Muscle of arm (tissue), 12 donors: ENCODE results near the gene CACNB1. TPM values are rescaled to one million over a fixed set of nuclear protein-coding genes. Genes with fewer than 3 reads are reported as not detected.

Experiments
- DNase-seq: peaks from one replicate; pipeline ENCODE4 v3.0.0-alpha.2; 2013
- polyA plus RNA-seq, 12 donors: library from polyadenylated mRNA; unstranded; fragments of 120-200 nt; gene quantifications; one replicate each; pipeline ENCODE4 v1.2.1, GENCODE V29; 2013; ENCODE audit not compliant: insufficient read length in 12 of 12

CACNB1 gene
- polyA plus RNA-seq, 12 donors: 97.2 to 262 (median 162) TPM; not detected in 1

GRCh38 chr17:39229274-39229913 is 31.9 kb upstream of the CACNB1 start:
- DNase-seq: no peak

DNA sequence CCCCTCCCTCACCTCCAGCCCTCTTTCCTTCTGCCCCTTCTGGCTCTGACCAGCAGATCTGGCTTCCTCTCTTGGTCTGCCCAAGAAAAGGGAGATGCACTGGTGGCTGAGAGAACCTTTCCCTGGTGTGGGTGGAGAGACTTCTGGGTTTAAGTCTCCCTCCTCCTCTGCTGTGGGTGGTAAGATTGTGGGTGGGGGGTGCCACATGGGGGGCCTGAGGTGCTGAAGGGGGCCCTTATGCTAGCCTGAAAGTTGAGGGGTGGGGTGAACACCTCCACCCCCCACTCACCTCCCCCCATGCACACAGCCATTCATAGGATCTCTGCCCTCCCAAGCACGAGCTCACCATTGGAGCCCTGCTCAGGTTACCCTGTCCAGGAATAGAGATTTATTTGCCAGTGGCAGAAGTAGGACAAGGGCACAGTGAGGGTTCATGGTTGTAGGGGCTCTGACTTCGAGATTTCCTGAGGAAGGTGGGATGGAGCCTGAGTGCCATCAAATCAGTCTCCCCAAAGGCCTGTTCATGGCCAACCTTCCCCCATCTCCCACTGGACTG is 30.0 kb upstream of the CACNB1 start:
- DNase-seq: no peak

DNA sequence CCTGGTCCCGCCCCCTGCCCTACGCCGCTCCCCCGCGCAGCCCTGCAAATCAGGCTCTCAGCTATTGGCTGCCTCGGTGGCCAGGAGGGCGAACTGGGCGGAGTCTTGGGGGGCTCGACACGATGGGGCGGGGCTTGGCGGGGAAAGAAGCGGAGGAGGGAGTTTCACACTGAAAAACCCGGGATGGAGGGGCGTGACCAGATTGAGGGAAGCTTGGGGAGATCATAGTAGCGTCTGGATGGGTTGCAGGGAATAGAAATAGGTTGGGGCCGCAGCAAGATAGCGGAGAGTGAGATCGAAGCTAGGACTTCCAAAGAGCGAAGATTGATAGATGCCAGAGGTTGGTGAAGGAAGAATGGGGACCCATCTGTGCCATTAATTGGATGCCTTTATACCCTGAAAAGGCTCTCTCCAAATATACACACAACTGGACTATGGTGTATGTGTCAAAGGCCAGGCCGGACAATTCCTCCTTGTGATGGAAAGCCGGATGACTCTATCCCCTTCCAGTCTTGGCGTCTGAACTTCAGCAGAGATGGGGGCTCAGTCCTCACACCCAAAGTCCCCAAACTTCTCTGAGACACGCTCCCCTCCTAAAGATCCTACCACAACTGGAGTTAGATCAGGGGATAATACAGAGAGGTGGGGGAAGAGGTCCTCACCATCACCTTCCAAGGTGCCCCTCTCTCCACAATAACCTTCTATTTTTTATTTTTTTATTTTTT is 28.7 kb upstream of the CACNB1 start:
- DNase-seq: peak; percentile 70

DNA sequence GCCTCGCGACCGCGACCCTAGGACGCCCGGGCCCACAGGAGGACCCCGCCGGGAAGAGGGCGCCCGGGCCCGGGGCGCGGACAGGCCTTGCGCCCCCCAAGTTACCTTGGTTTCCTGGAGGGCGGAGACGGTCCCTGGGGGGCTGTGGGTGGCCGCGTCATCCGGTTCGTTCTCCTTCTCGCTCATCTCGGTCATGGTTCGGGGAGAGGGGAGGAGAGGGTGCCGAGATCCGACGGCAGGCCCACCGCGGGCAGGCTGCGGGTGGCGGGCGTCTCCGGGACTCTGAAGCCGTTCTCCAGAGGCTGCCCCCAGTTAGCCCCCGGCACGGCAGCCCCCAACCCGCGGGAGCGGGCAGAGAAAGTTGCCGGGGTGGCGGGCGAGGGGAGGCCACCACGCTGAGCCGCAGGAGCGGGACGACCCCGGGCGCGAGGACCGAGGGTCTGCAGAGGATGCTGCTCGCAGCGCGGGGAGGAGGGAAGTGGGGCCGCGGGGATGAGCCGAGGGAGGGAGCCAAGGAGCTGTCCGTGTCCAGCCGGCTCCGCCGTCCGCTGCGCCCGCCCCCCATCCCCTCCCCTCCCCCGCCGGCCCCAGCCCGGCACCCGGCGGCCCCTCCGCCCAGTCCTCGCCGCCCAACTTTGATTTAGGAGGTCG is 28.0 kb upstream of the CACNB1 start, which contains the start of gene STAC2:
Gene STAC2 (minus strand): TSS at position 638 of the 651 bp plus-strand sequence. CDS start 443 bp downstream, at position 195.
- DNase-seq: no peak

GRCh38 chr17:39224778-39225307 is 27.4 kb upstream of the CACNB1 start:
- no peak for DNase-seq

GRCh38 chr17:39223907-39224777 is 26.7 kb upstream of the CACNB1 start:
- no peak for DNase-seq

DNA sequence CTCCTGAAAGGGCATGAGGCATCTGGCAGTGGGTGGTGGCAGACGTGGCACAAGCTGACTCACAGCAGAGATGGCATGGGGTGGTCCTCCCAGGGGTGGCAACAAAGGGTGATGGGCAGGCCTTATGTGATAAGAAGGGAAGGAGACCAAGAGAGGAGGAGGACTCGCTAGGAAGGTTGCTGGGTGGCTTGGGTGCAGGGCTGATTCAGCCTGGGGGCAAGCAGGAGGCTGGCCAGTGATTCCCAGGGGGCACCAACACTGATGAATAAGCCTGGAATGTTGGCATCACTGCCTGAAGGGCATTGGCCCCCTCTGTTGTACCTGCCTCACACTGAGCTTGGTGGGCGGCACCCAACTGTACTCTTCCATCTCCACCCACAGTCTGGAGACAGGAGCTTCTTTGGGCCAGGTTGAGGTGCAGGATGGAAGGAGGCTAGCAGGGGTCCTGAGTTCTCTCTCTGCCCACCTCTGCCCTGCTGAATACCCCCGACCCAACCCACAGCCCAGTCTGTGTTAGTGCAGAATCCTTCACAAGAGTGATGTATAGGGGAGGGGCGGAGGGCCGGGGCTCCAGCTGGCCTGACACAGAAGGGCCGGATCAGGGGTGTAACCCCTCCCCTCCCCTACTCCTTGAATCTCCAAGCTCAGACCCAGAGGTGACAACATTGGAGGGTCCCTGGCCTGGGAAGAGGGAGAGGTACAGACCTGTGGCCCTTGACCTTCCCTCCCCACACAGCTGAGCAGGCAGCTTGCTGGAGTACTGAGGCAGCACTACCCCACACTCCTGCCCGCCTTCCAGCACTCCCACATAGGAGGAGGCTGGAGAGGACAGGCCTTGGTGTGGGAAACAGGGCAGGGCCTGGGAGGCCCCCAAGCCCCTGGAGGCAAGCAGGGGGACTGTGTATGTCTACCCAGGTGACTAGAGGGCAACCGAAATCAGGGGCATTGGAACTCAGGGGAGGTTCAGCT is 25.7 kb upstream of the CACNB1 start:
- DNase-seq: no peak

- no peak for DNase-seq
These were observed 24.7 kb upstream of the CACNB1 start for GRCh38 chr17:39222151-39222550.

DNA sequence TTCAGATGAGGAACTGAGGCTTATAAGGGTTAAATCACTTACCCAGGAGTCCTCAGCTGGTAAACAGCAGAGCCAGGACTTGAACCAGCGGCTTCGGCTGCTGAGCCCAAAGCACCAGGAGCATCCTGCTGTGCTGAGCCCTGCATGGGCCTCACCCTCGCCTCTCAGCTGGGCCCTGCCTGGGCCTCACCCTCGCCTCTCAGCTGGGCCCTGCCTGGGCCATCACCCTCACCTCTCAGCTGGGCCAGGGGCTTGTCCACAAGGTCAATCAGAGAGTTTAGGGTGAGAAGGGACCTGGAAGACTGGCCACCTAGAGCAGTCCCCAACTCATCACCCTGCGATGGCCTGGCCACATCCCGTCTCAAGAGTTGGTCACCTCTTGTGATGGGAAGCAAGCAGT is 24.1 kb upstream of the CACNB1 start:
- DNase-seq: no peak

DNA sequence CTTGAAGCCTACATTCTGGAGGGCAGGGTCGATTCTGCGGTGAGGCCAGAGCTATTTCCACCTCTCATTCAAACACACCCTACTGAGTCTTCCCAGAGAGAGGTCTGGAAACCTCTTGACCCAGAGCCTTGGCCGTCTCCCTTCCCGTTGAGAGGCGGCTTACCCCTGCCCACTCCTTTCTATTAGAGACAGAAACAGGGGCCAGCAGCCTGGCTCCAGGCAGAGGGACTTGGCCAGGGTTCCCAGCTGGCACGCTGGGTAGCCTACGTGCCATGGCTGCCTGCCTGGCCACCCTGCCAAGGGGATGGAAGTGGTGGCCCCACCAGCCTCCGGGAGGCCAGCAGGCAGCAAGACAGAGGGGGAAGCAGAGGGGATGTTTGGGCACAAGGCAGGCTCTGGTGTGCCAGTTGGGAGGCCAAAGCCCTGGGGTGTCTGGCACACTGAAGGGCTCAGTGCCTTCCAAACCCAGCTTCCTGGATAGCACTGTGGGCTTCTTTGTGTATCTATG is 22.2 kb upstream of the CACNB1 start:
- no peak for DNase-seq

GRCh38 chr17:39218906-39219305 is 21.4 kb upstream of the CACNB1 start:
- DNase-seq: no peak

DNA sequence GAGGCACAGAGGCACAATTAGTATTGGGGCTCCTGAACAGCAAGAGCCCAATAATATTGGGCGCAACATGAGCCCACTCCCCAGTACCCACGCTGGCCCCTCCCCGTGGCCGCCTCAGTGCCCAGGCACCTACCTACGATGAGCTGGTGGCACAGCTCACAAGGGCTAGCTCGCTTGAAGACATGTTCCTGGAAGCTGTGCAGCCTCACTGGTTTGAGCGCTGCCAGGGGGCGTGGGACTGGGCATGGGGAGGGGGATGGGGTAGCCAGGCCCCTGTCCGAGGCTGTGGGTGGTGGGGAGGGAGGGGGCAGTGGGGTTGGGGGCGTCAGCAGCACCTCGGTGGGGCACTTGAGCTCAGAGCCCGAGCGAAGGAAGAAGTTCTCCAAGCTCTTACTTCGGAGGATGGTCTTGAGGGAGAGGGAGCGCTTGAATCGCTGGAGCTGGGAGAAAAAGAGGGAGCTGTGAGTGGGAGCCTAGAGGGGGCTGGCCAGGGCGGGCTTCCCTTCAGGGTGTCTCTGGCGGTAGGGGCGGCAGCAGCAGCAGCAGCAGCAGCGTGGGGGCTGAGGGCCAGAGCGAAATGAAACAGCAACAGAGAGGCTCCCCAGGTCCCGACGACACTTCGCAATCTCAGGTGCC is 20.4 kb upstream of the CACNB1 start:
- DNase-seq: no peak

DNA sequence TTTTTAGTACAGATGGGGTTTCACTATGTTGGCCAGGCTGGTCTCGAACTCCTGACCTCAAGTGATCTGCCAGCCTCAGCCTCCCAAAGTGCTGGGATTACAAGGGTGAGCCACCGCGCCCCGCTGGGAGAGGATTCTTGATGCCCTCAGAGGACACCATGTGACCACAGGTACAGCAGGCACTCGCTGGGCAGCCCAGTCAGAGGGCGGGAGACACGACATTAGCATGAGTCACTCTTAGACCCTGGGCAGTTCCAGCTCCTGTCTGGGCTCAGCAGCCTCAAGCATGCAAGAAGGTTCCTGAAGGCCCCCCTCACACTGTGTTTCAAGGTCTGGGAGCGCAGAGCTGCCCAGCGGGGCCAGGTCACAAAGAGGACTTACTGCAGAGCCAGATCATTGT is 16.4 kb upstream of the CACNB1 start:
- no peak for DNase-seq

DNA sequence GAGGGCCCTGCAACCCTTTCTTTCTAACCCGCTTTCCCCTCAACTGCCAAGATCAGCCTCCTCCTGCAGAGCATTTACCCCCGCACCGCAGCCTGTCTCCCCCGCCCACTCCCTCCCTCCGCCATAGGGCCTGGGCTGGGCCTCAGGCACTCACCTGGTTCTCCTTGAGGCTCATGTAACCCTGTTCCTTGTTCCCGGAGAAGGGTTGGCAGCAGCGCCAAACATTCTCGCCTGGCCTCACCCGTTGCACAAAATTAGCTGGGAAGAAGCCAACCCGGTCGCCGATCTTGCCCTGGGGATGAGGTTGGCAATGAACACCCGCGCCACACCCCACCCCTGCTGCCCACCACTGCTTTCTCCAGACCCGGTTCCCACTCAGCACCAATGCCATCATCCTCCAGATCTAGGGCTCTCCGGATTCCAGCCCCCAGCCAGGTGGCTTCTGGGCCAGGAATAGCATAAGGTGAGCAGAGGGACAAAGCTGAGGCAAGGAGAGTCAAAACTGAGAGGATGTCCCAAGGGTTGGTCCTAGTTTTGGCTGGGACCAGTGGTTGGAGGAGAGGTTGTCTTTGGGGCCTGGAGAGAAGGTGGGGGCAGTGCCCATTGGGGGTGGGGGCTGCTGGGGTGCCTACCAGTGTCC is 15.5 kb upstream of the CACNB1 start:
- DNase-seq: no peak

- DNase-seq: no peak
These were observed 14.8 kb upstream of the CACNB1 start for GRCh38 chr17:39212195-39212810.

DNA sequence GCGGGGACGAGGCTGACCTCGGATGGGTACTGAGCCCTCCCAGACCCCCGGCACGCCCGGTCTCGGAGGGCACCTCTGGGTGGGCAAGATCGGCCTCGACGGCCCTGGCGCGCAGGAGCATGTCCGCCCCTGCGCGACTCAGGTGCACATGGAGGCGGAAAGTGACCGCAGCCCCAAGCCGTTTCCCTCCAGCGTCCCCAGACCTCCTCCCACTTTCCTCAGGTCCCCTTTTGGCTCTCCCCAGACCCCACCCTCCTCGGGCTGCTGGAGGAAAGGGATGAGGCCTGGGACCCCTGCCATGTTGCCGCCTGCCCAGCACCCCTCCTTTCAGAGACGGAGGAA is 12.6 kb upstream of the CACNB1 start:
- no peak for DNase-seq

GRCh38 chr17:39209317-39210092 is 12.0 kb upstream of the CACNB1 start:
- no peak for DNase-seq

DNA sequence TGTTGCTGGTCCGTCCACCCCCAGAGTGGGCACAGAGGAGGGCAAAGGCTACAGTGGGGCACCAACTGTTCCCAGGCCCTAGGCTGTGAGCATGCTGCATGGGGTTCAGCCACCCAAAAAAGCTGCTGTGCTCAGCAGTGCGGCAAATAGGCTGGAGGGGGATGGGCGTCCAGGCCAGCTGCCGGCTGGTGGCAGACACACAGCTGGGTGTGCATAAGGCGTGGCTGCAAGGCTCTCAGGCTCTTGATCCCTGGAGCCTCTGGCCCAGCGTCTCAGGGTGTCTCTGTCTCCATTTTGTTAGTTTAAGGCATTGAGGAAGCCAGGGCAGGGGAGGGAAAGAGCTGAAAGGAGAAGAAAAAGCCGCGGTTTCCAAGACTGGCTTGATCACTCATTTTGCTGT is 11.4 kb upstream of the CACNB1 start:
- DNase-seq: no peak
